Neural cell (in vitro differentiated cells): ENCODE data around the gene IBTK. TPM values are rescaled to one million over a fixed set of nuclear protein-coding genes. Genes with fewer than 3 reads are reported as not detected.

Experiments
- H2AFZ ChIP-seq: fragments of 200-600, 300-800 bp; sonication (generic), shearing (Covaris generic); 2 replicates; pipeline ENCODE4 v1.6.0; 2014; ENCODE audit warnings: low read depth, mild to moderate bottlenecking, antibody characterized with exemption, low read length, moderate library complexity
- H3F3A ChIP-seq: fragments of 200-600 bp; shearing (Covaris generic); 2 replicates; pipeline ENCODE4 v1.6.1; 2016; ENCODE audit warnings: mild to moderate bottlenecking, moderate library complexity, mixed read lengths, antibody characterized with exemption, low read length; ENCODE audit not compliant: insufficient read depth, poor library complexity, severe bottlenecking
- H3K27ac ChIP-seq: fragments of 200-600, 300-800 bp; sonication (generic), shearing (Covaris generic); 2 replicates; pipeline ENCODE4 v1.5.1; 2014; ENCODE audit warnings: mild to moderate bottlenecking, low read length, moderate library complexity
- H3K27me3 ChIP-seq: fragments of 300-800, 200-600 bp; sonication (generic), shearing (Covaris generic); 2 replicates; pipeline ENCODE4 v1.6.0; 2014; ENCODE audit warnings: mild to moderate bottlenecking, low read depth, low read length, moderate library complexity; ENCODE audit not compliant: insufficient read depth
- H3K36me3 ChIP-seq: fragments of 300-800, 200-600 bp; sonication (generic), shearing (Covaris generic); 2 replicates; pipeline ENCODE4 v1.5.1; 2014; ENCODE audit warnings: mild to moderate bottlenecking, antibody characterized with exemption, low read length, moderate library complexity; ENCODE audit not compliant: insufficient read depth
- H3K4me2 ChIP-seq: fragments of 300-800, 200-600 bp; sonication (generic), shearing (Covaris generic); 2 replicates; pipeline ENCODE4 v1.6.0; 2014; ENCODE audit warnings: mild to moderate bottlenecking, low read length
- H3K4me3 ChIP-seq: fragments of 300-800, 200-600 bp; sonication (generic), shearing (Covaris generic); 2 replicates; pipeline ENCODE4 v1.5.1; 2014; ENCODE audit warnings: mild to moderate bottlenecking, low read length, moderate library complexity
- H3K79me2 ChIP-seq: fragments of 200-600 bp; shearing (Covaris generic); replicated peaks from 2 replicates; pipeline ENCODE4 v1.6.0; 2014; ENCODE audit warnings: mild to moderate bottlenecking, low read length, moderate library complexity; ENCODE audit not compliant: insufficient read depth
- H3K9ac ChIP-seq: fragments of 300-800, 200-600 bp; sonication (generic), shearing (Covaris generic); 2 replicates; pipeline ENCODE4 v1.6.1; 2016; ENCODE audit warnings: mild to moderate bottlenecking, low read length, mixed read lengths
- H3K9me2 ChIP-seq: fragments of 200-600 bp; shearing (Covaris generic); 2 replicates; pipeline ENCODE4 v1.6.1; 2016; ENCODE audit warnings: mild to moderate bottlenecking, low read length, mixed read lengths; ENCODE audit not compliant: insufficient read depth
- H3K9me3 ChIP-seq: fragments of 200-600, 300-800 bp; sonication (generic), shearing (Covaris generic); 2 replicates; pipeline ENCODE4 v1.6.1; 2016; ENCODE audit warnings: mild to moderate bottlenecking, mixed run types, low read length, moderate library complexity, mixed read lengths
- H4K20me1 ChIP-seq: fragments of 200-600 bp; shearing (Covaris generic); 2 replicates; pipeline ENCODE4 v1.6.1; 2016; ENCODE audit warnings: mild to moderate bottlenecking, mixed run types; ENCODE audit not compliant: insufficient read depth
- EP300 ChIP-seq: fragments of 450-650 bp; conservative IDR thresholded peaks from 2 replicates; pipeline ENCODE4 v1.6.1; 2014; ENCODE audit warnings: antibody characterized with exemption, mild to moderate bottlenecking, moderate library complexity; ENCODE audit not compliant: poor library complexity, severe bottlenecking
- EZH2 ChIP-seq: fragments of 200-600, 300-800 bp; shearing (Covaris generic), sonication (generic); IDR thresholded peaks from 2 replicates; pipeline ENCODE4 v1.6.1; 2014; ENCODE audit warnings: antibody characterized with exemption, low read length, borderline replicate concordance, mild to moderate bottlenecking; ENCODE audit not compliant: insufficient read depth, poor library complexity, severe bottlenecking
- MXI1 ChIP-seq: fragments of 450-650 bp; conservative IDR thresholded peaks from 2 replicates; pipeline ENCODE4 v1.6.1; 2014; ENCODE audit warnings: antibody characterized with exemption, mild to moderate bottlenecking; ENCODE audit not compliant: poor library complexity, severe bottlenecking
- POLR2AphosphoS5 ChIP-seq: IDR thresholded peaks from 2 replicates; pipeline ENCODE4 v1.6.1; 2012
- RAD21 ChIP-seq: fragments of 450-650 bp; conservative IDR thresholded peaks from 2 replicates; pipeline ENCODE4 v1.6.1; 2014; ENCODE audit warnings: antibody characterized with exemption, mild to moderate bottlenecking, moderate library complexity
- SMC3 ChIP-seq: fragments of 450-650 bp; conservative IDR thresholded peaks from 2 replicates; pipeline ENCODE4 v1.6.1; 2014; ENCODE audit warnings: antibody characterized with exemption, mild to moderate bottlenecking, moderate library complexity; ENCODE audit not compliant: poor library complexity
- TAF1 ChIP-seq: IDR thresholded peaks from 2 replicates; pipeline ENCODE4 v1.6.1; 2012; ENCODE audit warnings: low read depth
- polyA plus RNA-seq: library from polyadenylated mRNA; depleted of rRNA; stranded (reverse); fragments of >200 nt; gene quantifications from 2 replicates; pipeline ENCODE4 v1.2.3, GENCODE V29; 2014
- TF ChIP-seq, protein P1 (sequence below): fragments of 450-650 bp; IDR thresholded peaks from 2 replicates; pipeline ENCODE4 v1.5.1; 2014; ENCODE audit warnings: antibody characterized with exemption, mild to moderate bottlenecking, moderate library complexity; ENCODE audit not compliant: poor library complexity, severe bottlenecking
- TF ChIP-seq, protein P2 (sequence below): IDR thresholded peaks from 2 replicates; pipeline ENCODE4 v1.6.1; 2012; ENCODE audit warnings: borderline replicate concordance

IBTK gene
- polyA plus RNA-seq, 1 donor from 2014 or later = 64.6 TPM

- Histone ChIP-seq H3K9me2 (no peaks in the 10 kb centered on the region), H3K4me2 (no peak overlapping the region), H3K36me3 (peaks cover 21% of the 10 kb centered on the region), H3K9me3 (no peaks in the 10 kb centered on the region), H3K79me2 (no peaks in the 10 kb centered on the region), H2AFZ (no peak overlapping the region), H3K9ac (no peak overlapping the region), H3F3A (no peaks in the 10 kb centered on the region), H4K20me1 (no peaks in the 10 kb centered on the region), H3K4me3 (no peak overlapping the region), H3K27ac (no peak overlapping the region), H3K27me3 (no peaks in the 10 kb centered on the region)
- TF ChIP-seq POLR2AphosphoS5 = no peak
- TF ChIP-seq MXI1 = no peak
- TF ChIP-seq TAF1 = no peak
- TF ChIP-seq, protein P1, sequence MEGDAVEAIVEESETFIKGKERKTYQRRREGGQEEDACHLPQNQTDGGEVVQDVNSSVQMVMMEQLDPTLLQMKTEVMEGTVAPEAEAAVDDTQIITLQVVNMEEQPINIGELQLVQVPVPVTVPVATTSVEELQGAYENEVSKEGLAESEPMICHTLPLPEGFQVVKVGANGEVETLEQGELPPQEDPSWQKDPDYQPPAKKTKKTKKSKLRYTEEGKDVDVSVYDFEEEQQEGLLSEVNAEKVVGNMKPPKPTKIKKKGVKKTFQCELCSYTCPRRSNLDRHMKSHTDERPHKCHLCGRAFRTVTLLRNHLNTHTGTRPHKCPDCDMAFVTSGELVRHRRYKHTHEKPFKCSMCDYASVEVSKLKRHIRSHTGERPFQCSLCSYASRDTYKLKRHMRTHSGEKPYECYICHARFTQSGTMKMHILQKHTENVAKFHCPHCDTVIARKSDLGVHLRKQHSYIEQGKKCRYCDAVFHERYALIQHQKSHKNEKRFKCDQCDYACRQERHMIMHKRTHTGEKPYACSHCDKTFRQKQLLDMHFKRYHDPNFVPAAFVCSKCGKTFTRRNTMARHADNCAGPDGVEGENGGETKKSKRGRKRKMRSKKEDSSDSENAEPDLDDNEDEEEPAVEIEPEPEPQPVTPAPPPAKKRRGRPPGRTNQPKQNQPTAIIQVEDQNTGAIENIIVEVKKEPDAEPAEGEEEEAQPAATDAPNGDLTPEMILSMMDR = no peak
- no peak for TF ChIP-seq EZH2
- TF ChIP-seq SMC3 = no peak
- TF ChIP-seq RAD21 = no peak
These were observed 64.8 kb downstream of the IBTK start for GRCh38 chr6:82182756-82183155.

- TF ChIP-seq EP300 (no peak), RAD21 (no peak), POLR2AphosphoS5 (no peak), TAF1 (no peak), EZH2 (no peak), SMC3 (no peak), MXI1 (no peak)
- TF ChIP-seq, protein P1 = no peak
- TF ChIP-seq, protein P2, sequence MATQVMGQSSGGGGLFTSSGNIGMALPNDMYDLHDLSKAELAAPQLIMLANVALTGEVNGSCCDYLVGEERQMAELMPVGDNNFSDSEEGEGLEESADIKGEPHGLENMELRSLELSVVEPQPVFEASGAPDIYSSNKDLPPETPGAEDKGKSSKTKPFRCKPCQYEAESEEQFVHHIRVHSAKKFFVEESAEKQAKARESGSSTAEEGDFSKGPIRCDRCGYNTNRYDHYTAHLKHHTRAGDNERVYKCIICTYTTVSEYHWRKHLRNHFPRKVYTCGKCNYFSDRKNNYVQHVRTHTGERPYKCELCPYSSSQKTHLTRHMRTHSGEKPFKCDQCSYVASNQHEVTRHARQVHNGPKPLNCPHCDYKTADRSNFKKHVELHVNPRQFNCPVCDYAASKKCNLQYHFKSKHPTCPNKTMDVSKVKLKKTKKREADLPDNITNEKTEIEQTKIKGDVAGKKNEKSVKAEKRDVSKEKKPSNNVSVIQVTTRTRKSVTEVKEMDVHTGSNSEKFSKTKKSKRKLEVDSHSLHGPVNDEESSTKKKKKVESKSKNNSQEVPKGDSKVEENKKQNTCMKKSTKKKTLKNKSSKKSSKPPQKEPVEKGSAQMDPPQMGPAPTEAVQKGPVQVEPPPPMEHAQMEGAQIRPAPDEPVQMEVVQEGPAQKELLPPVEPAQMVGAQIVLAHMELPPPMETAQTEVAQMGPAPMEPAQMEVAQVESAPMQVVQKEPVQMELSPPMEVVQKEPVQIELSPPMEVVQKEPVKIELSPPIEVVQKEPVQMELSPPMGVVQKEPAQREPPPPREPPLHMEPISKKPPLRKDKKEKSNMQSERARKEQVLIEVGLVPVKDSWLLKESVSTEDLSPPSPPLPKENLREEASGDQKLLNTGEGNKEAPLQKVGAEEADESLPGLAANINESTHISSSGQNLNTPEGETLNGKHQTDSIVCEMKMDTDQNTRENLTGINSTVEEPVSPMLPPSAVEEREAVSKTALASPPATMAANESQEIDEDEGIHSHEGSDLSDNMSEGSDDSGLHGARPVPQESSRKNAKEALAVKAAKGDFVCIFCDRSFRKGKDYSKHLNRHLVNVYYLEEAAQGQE = no peak
- H3K36me3 ChIP-seq = peaks cover 21% of the 10 kb centered on the region
- H3K4me2 ChIP-seq = no peak overlapping the region
These were observed 68.1 kb downstream of the IBTK start for GRCh38 chr6:82179415-82179814.

More at GRCh38 chr6:82179415-82179814, 68.1 kb downstream of the IBTK start:
- H3K4me3 ChIP-seq = no peak overlapping the region
- H2AFZ ChIP-seq = no peak overlapping the region
- no peaks in the 10 kb centered on the region for H3F3A ChIP-seq
- no peaks in the 10 kb centered on the region for H3K9me2 ChIP-seq
- no peaks in the 10 kb centered on the region for H3K27me3 ChIP-seq
- no peaks in the 10 kb centered on the region for H3K9me3 ChIP-seq
- H4K20me1 ChIP-seq = no peaks in the 10 kb centered on the region
- no peak overlapping the region for H3K9ac ChIP-seq
- H3K79me2 ChIP-seq = no peaks in the 10 kb centered on the region
- no peak overlapping the region for H3K27ac ChIP-seq
